NCI-H1930 (cell line): ENCODE data around the gene PIM3.

Experiments
- DNase-seq, 2 experiments: peaks; one replicate each; lab custom pipeline; 2025; lab: John Stamatoyannopoulos, UW

Gene PIM3

GRCh38 chr22:49955581-49956417 is 4.8 kb upstream of the PIM3 start:
- DNase-seq: no peak

GRCh38 chr22:49956418-49956770 is 4.2 kb upstream of the PIM3 start:
- no peak for DNase-seq

- no peak for DNase-seq
Observed at GRCh38 chr22:49956914-49957825, 3.4 kb upstream of the PIM3 start.

- no peak for DNase-seq
Observed at GRCh38 chr22:49957826-49958365, 2.7 kb upstream of the PIM3 start.

- DNase-seq: no peak
Observed at GRCh38 chr22:49958366-49958921, 2.1 kb upstream of the PIM3 start.

- no peak for DNase-seq
Observed at GRCh38 chr22:49958931-49959781, 1.4 kb upstream of the PIM3 start.

GRCh38 chr22:49959782-49960158 is 802 bp upstream of the PIM3 start:
- DNase-seq: no peak

- peak in 1 of 2 experiments; percentile 34 for DNase-seq
Observed at GRCh38 chr22:49961005-49961600, 531 bp downstream of the PIM3 start.

- no peak for DNase-seq
Observed at GRCh38 chr22:49961601-49962011, 1.0 kb downstream of the PIM3 start.

GRCh38 chr22:49962012-49962750 is 1.6 kb downstream of the PIM3 start:
- no peak for DNase-seq

- no peak for DNase-seq
Observed at GRCh38 chr22:49962751-49963646, 2.4 kb downstream of the PIM3 start.

GRCh38 chr22:49963647-49964026 is 3.1 kb downstream of the PIM3 start:
- no peak for DNase-seq

GRCh38 chr22:49964136-49965090 is 3.8 kb downstream of the PIM3 start:
- no peak for DNase-seq

GRCh38 chr22:49965091-49966040 is 4.8 kb downstream of the PIM3 start:
- DNase-seq: no peak

- DNase-seq: no peak
Observed at GRCh38 chr22:49966041-49966773, 5.6 kb downstream of the PIM3 start.
